Measurements from ENCODE around the gene KIF18A. TPM values are rescaled to one million over a fixed set of nuclear protein-coding genes. Genes with fewer than 3 reads are reported as not detected.

The KIF18A gene
- total and polyA plus RNA-seq, 3 donors from 2014 or later = 9.5 to 22.5 (median 14.4) TPM

- no peak for DNase-seq
- no peaks in the 10 kb centered on the region for H3K9me3 ChIP-seq
- 77 to 85% methylated on average over 2 of the region's 2 CpGs for WGBS, 2 donors
- H3K4me1 ChIP-seq = no peaks in the 10 kb centered on the region
- intact Hi-C loops (cut with DNase I; ENCODE audit: low total_unique reads) = no loop called here
- no peak overlapping the region for H3K4me3 ChIP-seq
- no peaks in the 10 kb centered on the region for H3K36me3 ChIP-seq (ENCODE audit: low read depth, missing control alignments)
- H3K27ac ChIP-seq = no peak overlapping the region
- no peak for TF ChIP-seq CTCF (IDR thresholded peaks at IDR 0.05)
- no peak for TF ChIP-seq POLR2A (IDR thresholded peaks at IDR 0.05)
- H3K27me3 ChIP-seq = no peaks in the 10 kb centered on the region
These were observed 67.6 kb downstream of the KIF18A start for GRCh38 chr11:28040384-28040783.

- 71 to 83% methylated on average over 1 of the region's 1 CpG for WGBS, 2 donors
- H3K4me3 ChIP-seq = no peak overlapping the region
- no peaks in the 10 kb centered on the region for H3K4me1 ChIP-seq
- no peaks in the 10 kb centered on the region for H3K27me3 ChIP-seq
- intact Hi-C loops (cut with DNase I; ENCODE audit: low total_unique reads) = no loop called here
- no peak for DNase-seq
- TF ChIP-seq CTCF (IDR thresholded peaks at IDR 0.05) (no peak), POLR2A (IDR thresholded peaks at IDR 0.05) (no peak)
- no peaks in the 10 kb centered on the region for H3K36me3 ChIP-seq (ENCODE audit: low read depth, missing control alignments)
- no peaks in the 10 kb centered on the region for H3K9me3 ChIP-seq
- no peak overlapping the region for H3K27ac ChIP-seq
These were observed 69.2 kb downstream of the KIF18A start for GRCh38 chr11:28038775-28039174.

GRCh38 chr11:28026634-28027290, 81.2 kb downstream of the KIF18A start:
- DNase-seq = no peak

GRCh38 chr11:28017816-28018215, 90.1 kb downstream of the KIF18A start:
- Histone ChIP-seq H3K9me3 (no peaks in the 10 kb centered on the region), H3K4me3 (no peak overlapping the region), H3K36me3 (ENCODE audit: low read depth, missing control alignments) (no peaks in the 10 kb centered on the region), H3K4me1 (no peaks in the 10 kb centered on the region), H3K27me3 (no peaks in the 10 kb centered on the region), H3K27ac (no peak overlapping the region)
- WGBS, 2 donors = 95 to 97% methylated on average over 2 of the region's 2 CpGs
- no peak for DNase-seq
- intact Hi-C loops (cut with DNase I; ENCODE audit: low total_unique reads) = no loop called here
- TF ChIP-seq POLR2A (IDR thresholded peaks at IDR 0.05) (no peak), CTCF (IDR thresholded peaks at IDR 0.05) (no peak)

More at GRCh38 chr11:28026634-28027290, 81.2 kb downstream of the KIF18A start:
- no peaks in the 10 kb centered on the region for H3K9me3 ChIP-seq
- no peaks in the 10 kb centered on the region for H3K4me1 ChIP-seq
- no peak for TF ChIP-seq CTCF (IDR thresholded peaks at IDR 0.05)
- no peaks in the 10 kb centered on the region for H3K27me3 ChIP-seq
- H3K4me3 ChIP-seq = no peak overlapping the region
- no peaks in the 10 kb centered on the region for H3K36me3 ChIP-seq (ENCODE audit: low read depth, missing control alignments)
- no peak overlapping the region for H3K27ac ChIP-seq
- intact Hi-C loops (cut with DNase I; ENCODE audit: low total_unique reads) = no loop called here
- 90% methylated on average over 2 of the region's 2 CpGs for WGBS, 2 donors

GRCh38 chr11:28011813-28012212, 96.1 kb downstream of the KIF18A start:
- no peak for TF ChIP-seq CTCF (IDR thresholded peaks at IDR 0.05)
- no peak for TF ChIP-seq POLR2A (IDR thresholded peaks at IDR 0.05)
- Histone ChIP-seq H3K27me3 (no peaks in the 10 kb centered on the region), H3K9me3 (no peaks in the 10 kb centered on the region), H3K27ac (no peak overlapping the region), H3K4me3 (no peak overlapping the region), H3K36me3 (ENCODE audit: low read depth, missing control alignments) (no peaks in the 10 kb centered on the region), H3K4me1 (no peaks in the 10 kb centered on the region)
- 86 to 89% methylated on average over 4 of the region's 4 CpGs for WGBS, 2 donors
- intact Hi-C loops (cut with DNase I; ENCODE audit: low total_unique reads) = no loop called here
- DNase-seq = no peak
